GM12878 (cell line): ENCODE measurements around the gene KLC4. TPM values are rescaled to one million over a fixed set of nuclear protein-coding genes. Genes with fewer than 3 reads are reported as not detected.

Experiments used
- HDGF ChIP-seq: fragments of 450-650 bp; IDR thresholded peaks from 2 replicates; pipeline ENCODE4 v1.6.1; 2016; ENCODE audit warnings: antibody characterized with exemption
- IKZF1 ChIP-seq: fragments of 450-650 bp; conservative IDR thresholded peaks from 2 replicates; pipeline ENCODE4 v1.6.1; 2017; ENCODE audit warnings: antibody characterized with exemption, mild to moderate bottlenecking
- SMAD1 ChIP-seq: fragments of 450-650 bp; IDR thresholded peaks from 2 replicates; pipeline ENCODE4 v1.6.1; 2018; ENCODE audit warnings: mild to moderate bottlenecking, low read depth; ENCODE audit not compliant: partially characterized antibody
- TCF12 ChIP-seq: IDR thresholded peaks from 2 replicates; pipeline ENCODE4 v1.6.1; 2011; ENCODE audit warnings: low read depth, mild to moderate bottlenecking, low read length
- polyA plus RNA-seq, 11 experiments: library from polyadenylated mRNA; depleted of rRNA in 4 of 11; unstranded in 6 of 11; stranded (reverse) in 5 of 11; fragments of >200 nt; fragmentation: Nextera tagmentation in 4 of 11; fragmentation: Illumina TruSeq in 1 of 11; extraction: Ambion mirVana in 4 of 11; extraction: Trizol in 1 of 11; gene quantifications; 1 replicate in 1 of 11; 2 replicates in 10 of 11; pipeline versions ENCODE4 v1.2.1 to v1.2.3, GENCODE V29; 2011 to 2016; ENCODE audit warnings: inconsistent platforms in 2 of 11, missing spikeins in 2 of 11, low read depth in 1 of 11
- total RNA-seq, 4 experiments: library from RNA; depleted of rRNA in 3 of 4; stranded (reverse); fragments of >200 nt in 3 of 4; fragmentation: Illumina TruSeq in 1 of 4; extraction: Trizol in 1 of 4; gene quantifications; 2 replicates each; pipeline versions ENCODE4 v1.2.1 to v1.2.3, GENCODE V29; 2013 to 2021
- TF ChIP-seq, protein P1 (sequence below): IDR thresholded peaks from 2 replicates; pipeline ENCODE4 v1.6.1; 2012; ENCODE audit warnings: mild to moderate bottlenecking, low read depth, low read length
- TF ChIP-seq, protein P2 (sequence below): fragments of 450-650 bp; IDR thresholded peaks from 2 replicates; pipeline ENCODE4 v1.6.1; 2017; ENCODE audit warnings: mild to moderate bottlenecking, low read depth, inconsistent platforms; ENCODE audit not compliant: poor library complexity, severe bottlenecking

The KLC4 gene
- total and polyA plus RNA-seq, 10 of the 15 experiments (the other 5 are each of a cell fraction or from before 2014, with no cell fraction given): 0.90 to 13.4 (median 6.9) TPM

DNA sequence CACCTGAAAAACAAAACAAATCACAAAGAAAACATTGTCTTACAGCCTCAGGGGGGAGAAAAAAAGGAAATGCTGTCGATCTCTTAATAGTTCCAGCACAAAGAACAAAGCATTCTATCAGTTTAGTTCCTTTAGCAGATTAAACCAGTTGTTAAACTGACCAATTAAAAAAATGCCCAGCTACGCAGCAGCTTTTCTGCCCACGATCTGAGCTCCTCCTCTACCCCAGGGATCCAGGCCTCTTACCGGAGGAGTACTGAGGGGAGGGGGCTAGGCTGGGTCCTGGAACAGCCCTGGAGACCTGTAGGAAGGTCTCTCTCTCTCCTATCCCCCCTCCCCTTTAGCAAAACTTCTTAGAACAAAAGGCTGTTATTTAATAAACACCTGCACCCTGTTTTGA, 30.0 kb downstream of the KLC4 start (continued):
- TF ChIP-seq, protein P1, sequence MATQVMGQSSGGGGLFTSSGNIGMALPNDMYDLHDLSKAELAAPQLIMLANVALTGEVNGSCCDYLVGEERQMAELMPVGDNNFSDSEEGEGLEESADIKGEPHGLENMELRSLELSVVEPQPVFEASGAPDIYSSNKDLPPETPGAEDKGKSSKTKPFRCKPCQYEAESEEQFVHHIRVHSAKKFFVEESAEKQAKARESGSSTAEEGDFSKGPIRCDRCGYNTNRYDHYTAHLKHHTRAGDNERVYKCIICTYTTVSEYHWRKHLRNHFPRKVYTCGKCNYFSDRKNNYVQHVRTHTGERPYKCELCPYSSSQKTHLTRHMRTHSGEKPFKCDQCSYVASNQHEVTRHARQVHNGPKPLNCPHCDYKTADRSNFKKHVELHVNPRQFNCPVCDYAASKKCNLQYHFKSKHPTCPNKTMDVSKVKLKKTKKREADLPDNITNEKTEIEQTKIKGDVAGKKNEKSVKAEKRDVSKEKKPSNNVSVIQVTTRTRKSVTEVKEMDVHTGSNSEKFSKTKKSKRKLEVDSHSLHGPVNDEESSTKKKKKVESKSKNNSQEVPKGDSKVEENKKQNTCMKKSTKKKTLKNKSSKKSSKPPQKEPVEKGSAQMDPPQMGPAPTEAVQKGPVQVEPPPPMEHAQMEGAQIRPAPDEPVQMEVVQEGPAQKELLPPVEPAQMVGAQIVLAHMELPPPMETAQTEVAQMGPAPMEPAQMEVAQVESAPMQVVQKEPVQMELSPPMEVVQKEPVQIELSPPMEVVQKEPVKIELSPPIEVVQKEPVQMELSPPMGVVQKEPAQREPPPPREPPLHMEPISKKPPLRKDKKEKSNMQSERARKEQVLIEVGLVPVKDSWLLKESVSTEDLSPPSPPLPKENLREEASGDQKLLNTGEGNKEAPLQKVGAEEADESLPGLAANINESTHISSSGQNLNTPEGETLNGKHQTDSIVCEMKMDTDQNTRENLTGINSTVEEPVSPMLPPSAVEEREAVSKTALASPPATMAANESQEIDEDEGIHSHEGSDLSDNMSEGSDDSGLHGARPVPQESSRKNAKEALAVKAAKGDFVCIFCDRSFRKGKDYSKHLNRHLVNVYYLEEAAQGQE: no peak
- TF ChIP-seq IKZF1: no peak
- TF ChIP-seq HDGF: no peak
- no peak for TF ChIP-seq SMAD1
- TF ChIP-seq TCF12: no peak
- TF ChIP-seq, protein P2, sequence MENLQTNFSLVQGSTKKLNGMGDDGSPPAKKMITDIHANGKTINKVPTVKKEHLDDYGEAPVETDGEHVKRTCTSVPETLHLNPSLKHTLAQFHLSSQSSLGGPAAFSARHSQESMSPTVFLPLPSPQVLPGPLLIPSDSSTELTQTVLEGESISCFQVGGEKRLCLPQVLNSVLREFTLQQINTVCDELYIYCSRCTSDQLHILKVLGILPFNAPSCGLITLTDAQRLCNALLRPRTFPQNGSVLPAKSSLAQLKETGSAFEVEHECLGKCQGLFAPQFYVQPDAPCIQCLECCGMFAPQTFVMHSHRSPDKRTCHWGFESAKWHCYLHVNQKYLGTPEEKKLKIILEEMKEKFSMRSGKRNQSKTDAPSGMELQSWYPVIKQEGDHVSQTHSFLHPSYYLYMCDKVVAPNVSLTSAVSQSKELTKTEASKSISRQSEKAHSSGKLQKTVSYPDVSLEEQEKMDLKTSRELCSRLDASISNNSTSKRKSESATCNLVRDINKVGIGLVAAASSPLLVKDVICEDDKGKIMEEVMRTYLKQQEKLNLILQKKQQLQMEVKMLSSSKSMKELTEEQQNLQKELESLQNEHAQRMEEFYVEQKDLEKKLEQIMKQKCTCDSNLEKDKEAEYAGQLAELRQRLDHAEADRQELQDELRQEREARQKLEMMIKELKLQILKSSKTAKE: no peak
